Measurements from ENCODE around the gene GRHPR. TPM values are rescaled to one million over a fixed set of nuclear protein-coding genes. Genes with fewer than 3 reads are reported as not detected.
"Not testable (repeated sequence)": the region's sequence is repeated elsewhere in the genome, so short reads cannot be mapped to it uniquely, and the experiment has no call there.

GRHPR gene
- total and polyA plus RNA-seq, 2 of the 4 experiments (the other 2 are of a cell fraction) = 182 to 191 TPM

DNA sequence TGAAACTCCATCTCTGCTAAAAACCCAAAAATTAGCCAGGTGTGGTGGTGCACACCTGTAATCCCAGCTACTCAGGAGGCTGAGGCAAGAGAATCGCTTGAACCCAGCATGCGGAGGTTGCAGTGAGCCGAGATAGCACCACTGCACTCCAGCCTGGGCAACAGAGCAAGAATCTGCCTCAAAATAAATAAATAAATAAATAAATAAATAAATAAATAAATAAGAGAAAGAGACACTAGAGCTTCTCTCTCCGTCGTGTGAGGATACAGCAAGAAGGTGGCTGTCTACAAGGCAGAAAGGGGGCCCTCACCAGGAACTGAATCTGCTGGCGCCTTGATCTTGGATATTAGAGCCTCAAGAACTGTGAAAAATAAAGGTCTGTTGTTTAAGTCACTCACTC is 51.5 kb downstream of the GRHPR start:
- H4K8ac ChIP-seq (ENCODE audit: low read depth in 2 of 2, low read length in 2 of 2); H3K36me3 ChIP-seq (ENCODE audit: control insufficient read depth, insufficient read depth, low read length); H3K27me3 ChIP-seq (ENCODE audit: control insufficient read depth, insufficient read depth, low read length); H2AK5ac ChIP-seq (ENCODE audit: low read depth, low read length); CTCF ChIA-PET; H3K4ac ChIP-seq (ENCODE audit: low read depth, low read length); H3K4me1 ChIP-seq (ENCODE audit: control insufficient read depth, insufficient read depth, low read length); H3K9ac ChIP-seq (ENCODE audit: low read depth, low read length); H4K20me1 ChIP-seq (ENCODE audit: insufficient read depth, low read length); H3K23ac ChIP-seq (ENCODE audit: low read depth, low read length); H3K56ac ChIP-seq (ENCODE audit: extremely low read depth, insufficient read depth, low read length); H3K9me3 ChIP-seq (ENCODE audit: control insufficient read depth, insufficient read depth, low read length); H3K9me1 ChIP-seq (ENCODE audit: insufficient read depth, low read length); H4K91ac ChIP-seq (ENCODE audit: insufficient read depth, low read depth, low read length); dilution Hi-C loops (cut with HindIII; ENCODE audit: low sequenced_read_pairs, unreplicated experiment); H3K4me2 ChIP-seq (ENCODE audit: low read depth, low read length); H3K18ac ChIP-seq (ENCODE audit: low read depth, low read length); ATAC-seq (ENCODE audit: low read depth); H2BK5ac ChIP-seq (ENCODE audit: low read depth, low read length, poor library complexity, severe bottlenecking); H3K27ac ChIP-seq (ENCODE audit: insufficient read depth, low read length); H3K4me3 ChIP-seq (ENCODE audit: insufficient read depth, low read depth, low read length); DNase-seq; H2BK15ac ChIP-seq (ENCODE audit: low read depth, low read length); H2BK20ac ChIP-seq (ENCODE audit: low read depth, low read length); H3K79me1 ChIP-seq (ENCODE audit: low read depth in 1 of 2, low read length in 2 of 2); H3K14ac ChIP-seq (replicated peaks; ENCODE audit: low read depth, low read length); H2BK120ac ChIP-seq (ENCODE audit: low read depth, low read length); POLR2A ChIA-PET (ENCODE audit: unreplicated experiment); H4K5ac ChIP-seq (ENCODE audit: low read depth, low read length); H2AK9ac ChIP-seq (replicated peaks; ENCODE audit: low read depth, low read length, poor library complexity); in situ Hi-C loops (cut with MboI; ENCODE audit: low sequenced_read_pairs); H2AFZ ChIP-seq (replicated peaks; ENCODE audit: low read length, poor library complexity); intact Hi-C loops (cut with micrococcal nuclease); BruUV-seq (replicated peaks): not testable (repeated sequence)
- WGBS, 2 experiments (ENCODE audit: extremely low coverage in 2 of 2, insufficient read length in 1 of 2) = no CpG with 5 or more reads among the region's 6 CpGs
